SKM-1 (cell line): Measurements from ENCODE around the gene FAM81A.

Experiments
- DNase-seq: peaks from one replicate; lab custom pipeline; 2025; ENCODE audit not compliant: unreplicated experiment; lab: John Stamatoyannopoulos, UW

Gene FAM81A

GRCh38 chr15:59539799-59540198, 101.8 kb downstream of the FAM81A start:
- DNase-seq, result no peak

GRCh38 chr15:59540654-59541053, 102.7 kb downstream of the FAM81A start:
- no peak for DNase-seq

GRCh38 chr15:59541750-59542149, 103.8 kb downstream of the FAM81A start:
- DNase-seq, result no peak

GRCh38 chr15:59543721-59544547, 105.9 kb downstream of the FAM81A start:
- peak; percentile 39 for DNase-seq

- DNase-seq, result no peak
Observed at GRCh38 chr15:59545573-59545972, 107.6 kb downstream of the FAM81A start.

- no peak for DNase-seq
Observed at GRCh38 chr15:59548501-59549226, 110.7 kb downstream of the FAM81A start.

GRCh38 chr15:59549301-59550185, 111.6 kb downstream of the FAM81A start:
- DNase-seq, result no peak

- peak; percentile 7 for DNase-seq
Observed at GRCh38 chr15:59550530-59550929, 112.5 kb downstream of the FAM81A start.

GRCh38 chr15:59550956-59551355, 113.0 kb downstream of the FAM81A start:
- no peak for DNase-seq

- DNase-seq, result no peak
Observed at GRCh38 chr15:59553879-59554735, 116.1 kb downstream of the FAM81A start.

GRCh38 chr15:59555696-59556095, 117.7 kb downstream of the FAM81A start:
- no peak for DNase-seq

- no peak for DNase-seq
Observed at GRCh38 chr15:59556380-59556779, 118.4 kb downstream of the FAM81A start.

- DNase-seq, result peak; percentile 13
Observed at GRCh38 chr15:59557581-59557980, 119.6 kb downstream of the FAM81A start.

GRCh38 chr15:59558851-59559250, 120.9 kb downstream of the FAM81A start:
- no peak for DNase-seq

- no peak for DNase-seq
Observed at GRCh38 chr15:59561547-59561946, 123.6 kb downstream of the FAM81A start.

GRCh38 chr15:59562448-59563186, 124.6 kb downstream of the FAM81A start:
- DNase-seq, result no peak

- no peak for DNase-seq
Observed at GRCh38 chr15:59565299-59565698, 127.3 kb downstream of the FAM81A start.

- DNase-seq, result no peak
Observed at GRCh38 chr15:59567324-59567723, 129.3 kb downstream of the FAM81A start.

- DNase-seq, result no peak
Observed at GRCh38 chr15:59569477-59569876, 131.5 kb downstream of the FAM81A start.

- no peak for DNase-seq
Observed at GRCh38 chr15:59570315-59570714, 132.3 kb downstream of the FAM81A start.
